ENCODE data around the gene ANXA3.
"Not testable (repeated sequence)": the region's sequence is repeated elsewhere in the genome, so short reads cannot be mapped to it uniquely, and the experiment has no call there.

ANXA3 gene

GRCh38 chr4:78551420-78552351 is at the start of gene ANXA3:
Gene ANXA3, plus strand, starts transcription at chr4:78551770. Its CDS starts 2,704 bp downstream, at chr4:78554474.
- peak in 1 of 2 experiments; percentile 5 for DNase-seq

GRCh38 chr4:78506260-78506659 is 45.3 kb upstream of the ANXA3 start:
- DNase-seq, result not testable (repeated sequence)

GRCh38 chr4:78509043-78509442 is 42.5 kb upstream of the ANXA3 start:
- no peak for DNase-seq

GRCh38 chr4:78510108-78510507 is 41.5 kb upstream of the ANXA3 start:
- no peak for DNase-seq

GRCh38 chr4:78510681-78511080 is 40.9 kb upstream of the ANXA3 start:
- no peak for DNase-seq

GRCh38 chr4:78512357-78512920 is 39.1 kb upstream of the ANXA3 start:
- DNase-seq, result no peak

GRCh38 chr4:78513411-78513975 is 38.1 kb upstream of the ANXA3 start:
- DNase-seq, result no peak

GRCh38 chr4:78517050-78517652 is 34.4 kb upstream of the ANXA3 start:
- peak; percentile 7 to 39 for DNase-seq

- no peak for DNase-seq
Measured at GRCh38 chr4:78518561-78518960, 33.0 kb upstream of the ANXA3 start.

GRCh38 chr4:78519962-78520361 is 31.6 kb upstream of the ANXA3 start:
- DNase-seq, result no peak

- DNase-seq, result no peak
Measured at GRCh38 chr4:78520808-78521226, 30.8 kb upstream of the ANXA3 start.

GRCh38 chr4:78524009-78524408 is 27.6 kb upstream of the ANXA3 start:
- DNase-seq, result no peak

GRCh38 chr4:78525559-78525958 is 26.0 kb upstream of the ANXA3 start:
- DNase-seq, result no peak

- DNase-seq, result no peak
Measured at GRCh38 chr4:78527103-78527502, 24.5 kb upstream of the ANXA3 start.

GRCh38 chr4:78527555-78527954 is 24.0 kb upstream of the ANXA3 start:
- DNase-seq, result no peak

- no peak for DNase-seq
Measured at GRCh38 chr4:78528327-78528726, 23.2 kb upstream of the ANXA3 start.

GRCh38 chr4:78529569-78530209 is 21.9 kb upstream of the ANXA3 start:
- no peak for DNase-seq

- DNase-seq, result no peak
Measured at GRCh38 chr4:78532046-78532445, 19.5 kb upstream of the ANXA3 start.

- no peak for DNase-seq
Measured at GRCh38 chr4:78533854-78534253, 17.7 kb upstream of the ANXA3 start.

GRCh38 chr4:78534286-78534955 is 17.1 kb upstream of the ANXA3 start:
- no peak for DNase-seq

- DNase-seq, result no peak
Measured at GRCh38 chr4:78542373-78542772, 9.2 kb upstream of the ANXA3 start.

- no peak for DNase-seq
Measured at GRCh38 chr4:78543424-78544125, 8.0 kb upstream of the ANXA3 start.

Measured in NCI-H2081 (cell line).